GM13976 (cell line): ENCODE measurements around the gene TMEM237.

Experiments used
- DNase-seq: peaks from one replicate; pipeline ENCODE4 v3.0.0; 2012; ENCODE audit warnings: low spot score
- CTCF ChIP-seq: IDR thresholded peaks from 2 replicates; pipeline ENCODE4 v1.5.1; 2012; ENCODE audit warnings: borderline replicate concordance, mild to moderate bottlenecking; ENCODE audit not compliant: insufficient read depth; ENCODE audit errors: extremely low read depth, missing control alignments, control extremely low read depth
- in situ Hi-C: fragments of 300-500 bp; cut with MboI; formaldehyde crosslinking; loops from one replicate; pipeline ENCODE4 v1.12.0; 2022; ENCODE audit warnings: low sequenced_read_pairs, mixed read lengths, inconsistent platforms; ENCODE audit not compliant: unreplicated experiment

The TMEM237 gene

GRCh38 chr2:201608021-201608420 lies 35.3 kb downstream of the TMEM237 start:
- in situ Hi-C loops, result no loop called here
- no peak for DNase-seq
- no peak for TF ChIP-seq CTCF

DNA sequence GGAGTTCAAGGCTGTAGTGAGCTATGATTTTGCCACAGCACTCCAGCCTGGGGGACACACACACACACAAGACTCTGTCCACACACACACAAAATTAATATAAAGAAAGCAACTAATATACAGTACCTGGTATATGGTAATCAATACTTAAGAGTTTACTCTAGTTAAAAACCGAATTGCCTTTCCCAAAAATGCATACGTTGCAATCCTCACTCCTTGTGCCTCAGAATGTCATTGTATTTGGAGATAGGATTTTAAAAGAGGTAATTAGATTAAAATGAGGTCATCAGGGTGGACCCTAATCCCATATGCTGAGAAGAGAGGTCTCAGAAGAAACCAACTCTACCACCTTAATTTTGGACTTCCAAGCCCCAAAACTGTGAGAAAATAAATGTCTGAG lies 35.7 kb downstream of the TMEM237 start:
- in situ Hi-C loops, result no loop called here
- no peak for TF ChIP-seq CTCF
- no peak for DNase-seq

DNA sequence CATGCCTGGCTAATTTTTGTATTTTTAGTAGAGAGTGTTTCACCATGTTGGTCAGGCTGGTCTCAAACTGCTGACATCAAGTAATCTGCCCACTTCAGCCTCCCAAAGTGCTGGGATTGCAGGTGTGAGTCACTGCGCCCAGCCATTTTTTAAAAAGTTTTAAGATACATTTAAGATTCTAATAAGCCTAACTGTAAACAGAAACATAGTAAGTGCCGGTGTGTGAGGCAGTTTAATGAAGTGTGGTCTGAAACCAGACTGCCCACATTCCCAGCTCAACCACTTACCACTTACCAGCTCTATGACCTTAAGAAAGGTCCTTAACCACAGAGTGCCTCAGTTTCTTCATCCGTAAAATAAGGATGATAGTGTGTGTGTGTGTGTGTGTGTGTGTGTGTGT lies 42.4 kb downstream of the TMEM237 start:
- no peak for DNase-seq
- in situ Hi-C loops, result no loop called here
- TF ChIP-seq CTCF, result no peak

DNA sequence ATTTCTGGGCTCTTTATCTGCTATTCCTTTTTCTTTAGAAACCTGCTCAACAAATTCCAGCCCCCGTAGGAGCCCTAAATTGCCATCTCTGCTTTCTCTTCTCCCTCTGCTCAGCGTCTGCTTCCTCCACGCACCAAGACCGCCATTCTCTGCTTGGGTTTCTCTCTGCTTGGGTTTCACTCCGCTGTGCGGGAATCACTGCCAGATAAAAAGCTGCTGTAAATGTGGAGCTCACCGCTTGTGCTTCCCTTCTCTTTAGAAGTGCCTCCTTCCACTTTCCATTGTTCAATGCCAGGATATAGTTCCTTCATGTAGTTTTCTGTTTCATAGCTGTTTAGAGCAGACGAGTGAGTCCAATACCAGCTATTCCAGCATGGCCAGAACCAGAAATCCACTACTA lies 45.9 kb downstream of the TMEM237 start:
- TF ChIP-seq CTCF, result no peak
- in situ Hi-C loops, result no loop called here
- no peak for DNase-seq

- TF ChIP-seq CTCF, result no peak
- DNase-seq, result no peak
- in situ Hi-C loops, result no loop called here
Measured at GRCh38 chr2:201580486-201580885, 62.8 kb downstream of the TMEM237 start.

DNA sequence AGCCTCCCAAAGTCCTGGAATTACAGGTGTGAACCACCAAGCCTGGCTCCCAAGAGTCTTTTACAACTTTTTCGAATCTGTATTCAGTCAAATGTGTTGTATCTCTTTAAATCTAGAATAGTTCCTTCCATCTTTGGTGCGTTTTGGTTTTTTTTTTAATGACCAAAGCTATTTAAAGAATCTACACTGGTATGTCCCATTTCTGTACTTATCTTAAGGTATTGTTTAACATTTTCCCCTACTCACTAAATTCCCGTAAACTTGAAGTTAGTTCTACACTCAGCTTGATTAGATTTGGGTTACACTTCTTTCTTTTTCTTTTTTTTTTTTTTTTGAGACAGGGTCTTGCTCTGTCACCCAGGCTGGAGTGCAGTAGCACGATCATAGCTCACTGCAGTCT lies 63.8 kb downstream of the TMEM237 start:
- in situ Hi-C loops, result no loop called here
- no peak for DNase-seq
- TF ChIP-seq CTCF, result no peak

DNA sequence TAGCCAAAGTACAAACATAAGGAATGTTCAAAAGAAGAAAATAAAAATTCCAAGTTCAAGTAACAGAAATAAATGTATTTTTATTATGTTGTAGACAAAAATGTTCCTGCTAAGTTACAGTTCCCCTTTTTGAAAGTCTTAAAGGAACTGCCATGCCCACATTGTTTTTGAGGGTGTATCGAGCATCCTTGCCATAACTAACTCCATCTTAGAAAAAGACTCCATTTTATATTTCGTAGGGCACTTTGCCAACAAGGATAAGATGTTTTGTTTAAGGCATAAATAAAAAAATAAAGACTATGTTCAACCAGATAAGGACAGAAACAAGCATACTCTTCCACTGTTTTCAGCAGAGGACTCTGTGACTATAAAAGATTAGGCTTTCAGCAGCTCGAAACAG lies 67.3 kb downstream of the TMEM237 start:
- in situ Hi-C loops, result no loop called here

More for the DNA sequence above, 67.3 kb downstream of the TMEM237 start:
- no peak for DNase-seq
- no peak for TF ChIP-seq CTCF
